GM12873 (cell line): ENCODE measurements around the gene CPLX1.

Source experiments
- CTCF ChIP-seq: IDR thresholded peaks from 2 replicates; pipeline ENCODE4 v1.5.1; 2012; ENCODE audit warnings: low read depth, mild to moderate bottlenecking, moderate library complexity, low read length, control low read depth; ENCODE audit not compliant: insufficient read depth; ENCODE audit errors: missing control alignments

CPLX1 gene

GRCh38 chr4:754221-755120 is 71.5 kb downstream of the CPLX1 start:
- no peak for TF ChIP-seq CTCF

- TF ChIP-seq CTCF = no peak
Measured at GRCh38 chr4:752196-752861, 73.6 kb downstream of the CPLX1 start.

- TF ChIP-seq CTCF = no peak
Measured at GRCh38 chr4:751676-752075, 74.3 kb downstream of the CPLX1 start.

- no peak for TF ChIP-seq CTCF
Measured at GRCh38 chr4:749698-750666, 75.9 kb downstream of the CPLX1 start.

- no peak for TF ChIP-seq CTCF
Measured at GRCh38 chr4:748461-748860, 77.5 kb downstream of the CPLX1 start.

GRCh38 chr4:747546-748170 is 78.3 kb downstream of the CPLX1 start:
- TF ChIP-seq CTCF = no peak
